ENCODE measurements around the gene BBS4. TPM values are rescaled to one million over a fixed set of nuclear protein-coding genes. Genes with fewer than 3 reads are reported as not detected.

The BBS4 gene
- total and polyA plus RNA-seq, 2 of the 4 experiments (the other 2 are of a cell fraction), result 15.8 to 21.0 TPM

DNA sequence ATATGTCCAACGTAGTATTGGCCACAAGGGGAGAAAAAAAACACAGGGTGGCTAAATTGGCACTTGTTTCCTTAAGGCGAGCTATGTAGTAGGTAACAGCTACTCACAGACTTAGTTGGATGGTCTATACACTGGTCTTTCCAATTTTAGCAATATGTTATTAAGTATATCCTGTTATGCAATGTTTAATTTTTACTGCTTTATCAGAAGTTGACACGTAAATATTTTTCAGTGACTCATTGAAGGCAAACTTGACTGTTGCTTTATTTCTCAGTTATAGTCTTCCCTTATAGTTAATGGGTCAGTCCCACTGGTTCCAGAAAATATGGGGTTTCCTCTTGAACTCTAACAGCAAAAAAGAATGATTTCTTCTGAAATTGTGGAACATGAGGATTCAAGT is 51.1 kb downstream of the BBS4 start:
- Histone ChIP-seq H3K4ac (ENCODE audit: low read depth, low read length) (no peak overlapping the region), H3K14ac (replicated peaks; ENCODE audit: low read depth, low read length) (no peak overlapping the region), H4K20me1 (ENCODE audit: insufficient read depth, low read length) (no peaks in the 10 kb centered on the region; the same call in 1 of the 2 replicates), H2BK15ac (ENCODE audit: low read depth, low read length) (no peak overlapping the region), H4K91ac (ENCODE audit: insufficient read depth, low read depth, low read length) (no peak overlapping the region), H3K27me3 (ENCODE audit: control insufficient read depth, insufficient read depth, low read length) (no peaks in the 10 kb centered on the region), H3K79me1 (ENCODE audit: low read depth in 1 of 2, low read length in 2 of 2) (no peaks in the 10 kb centered on the region; a peak in 2 of 4 replicates), H3K4me1 (ENCODE audit: control insufficient read depth, insufficient read depth, low read length) (peaks cover 4% of the 10 kb centered on the region), H2BK5ac (ENCODE audit: low read depth, low read length, poor library complexity, severe bottlenecking) (no peak overlapping the region), H3K36me3 (ENCODE audit: control insufficient read depth, insufficient read depth, low read length) (peaks cover 20% of the 10 kb centered on the region), H3K9me1 (ENCODE audit: insufficient read depth, low read length) (peaks cover 11% of the 10 kb centered on the region), H3K56ac (ENCODE audit: extremely low read depth, insufficient read depth, low read length) (no peak overlapping the region), H2BK20ac (ENCODE audit: low read depth, low read length) (no peak overlapping the region), H2AK9ac (replicated peaks; ENCODE audit: low read depth, low read length, poor library complexity) (no peak overlapping the region), H3K27ac (ENCODE audit: insufficient read depth, low read length) (no peak overlapping the region), H4K5ac (ENCODE audit: low read depth, low read length) (no peak overlapping the region), H3K4me2 (ENCODE audit: low read depth, low read length) (no peak overlapping the region), H2AK5ac (ENCODE audit: low read depth, low read length) (no peak overlapping the region), H4K8ac (ENCODE audit: low read depth in 2 of 2, low read length in 2 of 2) (no peak overlapping the region), H3K4me3 (ENCODE audit: insufficient read depth, low read depth, low read length) (no peak overlapping the region), H2BK120ac (ENCODE audit: low read depth, low read length) (no peak overlapping the region), H3K9me3 (ENCODE audit: control insufficient read depth, insufficient read depth, low read length) (no peaks in the 10 kb centered on the region), H2AFZ (replicated peaks; ENCODE audit: low read length, poor library complexity) (no peak overlapping the region), H3K23ac (ENCODE audit: low read depth, low read length) (no peak overlapping the region), H3K18ac (ENCODE audit: low read depth, low read length) (no peak overlapping the region), H3K9ac (ENCODE audit: low read depth, low read length) (no peak overlapping the region)
- ChIA-PET POLR2A (ENCODE audit: unreplicated experiment) (no interaction called here), CTCF (no interaction called here)
- dilution Hi-C loops (cut with HindIII; ENCODE audit: low sequenced_read_pairs, unreplicated experiment) (no loop called here), intact Hi-C loops (cut with micrococcal nuclease) (no loop called here), in situ Hi-C loops (cut with MboI; ENCODE audit: low sequenced_read_pairs) (no loop called here)
- TF ChIP-seq CEBPB (IDR thresholded peaks at IDR 0.05; ENCODE audit: low read depth, low read length) (peak; percentile 47; the same call in 1 of the 2 replicates), RCOR1 (IDR thresholded peaks at IDR 0.05; ENCODE audit: insufficient replicate concordance, low read length) (no peak), RFX5 (IDR thresholded peaks at IDR 0.05; ENCODE audit: low read depth, low read length) (no peak), RAD21 (IDR thresholded peaks at IDR 0.05; ENCODE audit: low read length) (no peak), NFE2L2 (IDR thresholded peaks at IDR 0.05; ENCODE audit: low read depth, low read length) (no peak)
- TF ChIP-seq, protein P1, sequence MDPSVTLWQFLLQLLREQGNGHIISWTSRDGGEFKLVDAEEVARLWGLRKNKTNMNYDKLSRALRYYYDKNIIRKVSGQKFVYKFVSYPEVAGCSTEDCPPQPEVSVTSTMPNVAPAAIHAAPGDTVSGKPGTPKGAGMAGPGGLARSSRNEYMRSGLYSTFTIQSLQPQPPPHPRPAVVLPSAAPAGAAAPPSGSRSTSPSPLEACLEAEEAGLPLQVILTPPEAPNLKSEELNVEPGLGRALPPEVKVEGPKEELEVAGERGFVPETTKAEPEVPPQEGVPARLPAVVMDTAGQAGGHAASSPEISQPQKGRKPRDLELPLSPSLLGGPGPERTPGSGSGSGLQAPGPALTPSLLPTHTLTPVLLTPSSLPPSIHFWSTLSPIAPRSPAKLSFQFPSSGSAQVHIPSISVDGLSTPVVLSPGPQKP (IDR thresholded peaks at IDR 0.05; ENCODE audit: borderline replicate concordance, low read depth, low read length), result no peak
- TF ChIP-seq, protein P2, sequence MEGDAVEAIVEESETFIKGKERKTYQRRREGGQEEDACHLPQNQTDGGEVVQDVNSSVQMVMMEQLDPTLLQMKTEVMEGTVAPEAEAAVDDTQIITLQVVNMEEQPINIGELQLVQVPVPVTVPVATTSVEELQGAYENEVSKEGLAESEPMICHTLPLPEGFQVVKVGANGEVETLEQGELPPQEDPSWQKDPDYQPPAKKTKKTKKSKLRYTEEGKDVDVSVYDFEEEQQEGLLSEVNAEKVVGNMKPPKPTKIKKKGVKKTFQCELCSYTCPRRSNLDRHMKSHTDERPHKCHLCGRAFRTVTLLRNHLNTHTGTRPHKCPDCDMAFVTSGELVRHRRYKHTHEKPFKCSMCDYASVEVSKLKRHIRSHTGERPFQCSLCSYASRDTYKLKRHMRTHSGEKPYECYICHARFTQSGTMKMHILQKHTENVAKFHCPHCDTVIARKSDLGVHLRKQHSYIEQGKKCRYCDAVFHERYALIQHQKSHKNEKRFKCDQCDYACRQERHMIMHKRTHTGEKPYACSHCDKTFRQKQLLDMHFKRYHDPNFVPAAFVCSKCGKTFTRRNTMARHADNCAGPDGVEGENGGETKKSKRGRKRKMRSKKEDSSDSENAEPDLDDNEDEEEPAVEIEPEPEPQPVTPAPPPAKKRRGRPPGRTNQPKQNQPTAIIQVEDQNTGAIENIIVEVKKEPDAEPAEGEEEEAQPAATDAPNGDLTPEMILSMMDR (conservative IDR thresholded peaks at IDR 0.05; ENCODE audit: low read depth, low read length), result no peak
- WGBS, 2 experiments (ENCODE audit: extremely low coverage in 2 of 2, insufficient read length in 1 of 2), result no CpG with 5 or more reads among the region's 3 CpGs
- BruUV-seq (replicated peaks), result no TSS peak
- ATAC-seq (ENCODE audit: low read depth), result peak; percentile 50
- peak; percentile 17 for DNase-seq
